Cardiac muscle cell (in vitro differentiated cells and primary cell): ENCODE measurements around the gene KLF9. TPM values are rescaled to one million over a fixed set of nuclear protein-coding genes. Genes with fewer than 3 reads are reported as not detected.

Experiments
- DNase-seq, 2 donors: peaks; one replicate each; pipeline versions ENCODE4 v3.0.0 to v3.0.0-alpha.2; 2010 to 2017; ENCODE audit warnings: low read depth in 1 of 2, low spot score in 1 of 2
- H3K27ac ChIP-seq: fragments of 200-600 bp; sonication (generic); 2 replicates; pipeline ENCODE4 v1.5.1; 2016
- H3K27me3 ChIP-seq: fragments of 200-600 bp; sonication (generic); 2 replicates; pipeline ENCODE4 v1.6.0; 2016; ENCODE audit warnings: control low read depth
- H3K36me3 ChIP-seq: fragments of 200-600 bp; sonication (generic); 2 replicates; pipeline ENCODE4 v1.5.1; 2016; ENCODE audit warnings: control low read depth
- H3K4me1 ChIP-seq: fragments of 200-600 bp; sonication (generic); 2 replicates; pipeline ENCODE4 v1.8.1; 2017; ENCODE audit warnings: low read depth, mild to moderate bottlenecking, mixed run types
- H3K4me3 ChIP-seq: fragments of 200-600 bp; sonication (generic); 2 replicates; pipeline ENCODE4 v1.5.1; 2016; ENCODE audit warnings: mild to moderate bottlenecking
- H3K9me3 ChIP-seq: fragments of 200-600 bp; sonication (generic); 2 replicates; pipeline ENCODE4 v1.5.1; 2017; ENCODE audit warnings: low read depth, mild to moderate bottlenecking, control low read depth
- CTCF ChIP-seq: IDR thresholded peaks from 2 replicates; pipeline ENCODE4 v1.5.1; 2012; ENCODE audit warnings: low read depth, mild to moderate bottlenecking, low read length
- polyA plus RNA-seq: library from polyadenylated mRNA; unstranded; fragments of >200 nt; fragmentation: Nextera tagmentation; extraction: Ambion mirVana; gene quantifications from 2 replicates; pipeline ENCODE4 v1.2.1, GENCODE V29; 2016
- total RNA-seq: library from RNA; depleted of rRNA; stranded (reverse); fragments of >200 nt; gene quantifications from 2 replicates; pipeline ENCODE4 v1.2.3, GENCODE V29; 2016

Gene KLF9
- total and polyA plus RNA-seq, 2 experiments from 2014 or later: 0.30 TPM; not detected in 1

- H3K36me3 ChIP-seq: no peaks in the 10 kb centered on the region
- no peaks in the 10 kb centered on the region for H3K9me3 ChIP-seq
- H3K4me3 ChIP-seq: no peak overlapping the region
- no peak for DNase-seq
- H3K4me1 ChIP-seq: no peaks in the 10 kb centered on the region
- no peak for TF ChIP-seq CTCF
- H3K27me3 ChIP-seq: no peaks in the 10 kb centered on the region
- no peak overlapping the region for H3K27ac ChIP-seq
Observed at GRCh38 chr9:70442328-70442848, 27.9 kb upstream of the KLF9 start.

GRCh38 chr9:70441622-70442021, 27.2 kb upstream of the KLF9 start:
- Histone ChIP-seq H3K36me3 (no peaks in the 10 kb centered on the region), H3K27ac (no peak overlapping the region), H3K27me3 (no peaks in the 10 kb centered on the region), H3K9me3 (no peaks in the 10 kb centered on the region), H3K4me3 (no peak overlapping the region), H3K4me1 (no peaks in the 10 kb centered on the region)
- no peak for TF ChIP-seq CTCF
- DNase-seq: no peak

GRCh38 chr9:70439991-70440706, 25.7 kb upstream of the KLF9 start:
- no peaks in the 10 kb centered on the region for H3K36me3 ChIP-seq
- no peak overlapping the region for H3K27ac ChIP-seq
- H3K4me3 ChIP-seq: no peak overlapping the region
- no peak for DNase-seq
- H3K4me1 ChIP-seq: no peaks in the 10 kb centered on the region
- no peak for TF ChIP-seq CTCF
- no peaks in the 10 kb centered on the region for H3K27me3 ChIP-seq
- no peaks in the 10 kb centered on the region for H3K9me3 ChIP-seq

GRCh38 chr9:70438341-70438928, 24.0 kb upstream of the KLF9 start:
- Histone ChIP-seq H3K4me1 (no peaks in the 10 kb centered on the region), H3K27me3 (no peaks in the 10 kb centered on the region), H3K9me3 (no peaks in the 10 kb centered on the region), H3K36me3 (no peaks in the 10 kb centered on the region), H3K4me3 (no peak overlapping the region), H3K27ac (no peak overlapping the region)
- peak in 1 of 2 donors; percentile 95 for DNase-seq
- no peak for TF ChIP-seq CTCF

- Histone ChIP-seq H3K4me1 (no peaks in the 10 kb centered on the region), H3K27ac (no peak overlapping the region), H3K27me3 (no peaks in the 10 kb centered on the region), H3K4me3 (no peak overlapping the region), H3K9me3 (no peaks in the 10 kb centered on the region), H3K36me3 (no peaks in the 10 kb centered on the region)
- no peak for TF ChIP-seq CTCF
- DNase-seq: peak in 1 of 2 donors; percentile 87
Observed at GRCh38 chr9:70435948-70436347, 21.5 kb upstream of the KLF9 start.
